NT2/D1 (cell line): ENCODE measurements around the gene OSBP.
"Not testable (repeated sequence)": the region's sequence is repeated elsewhere in the genome, so short reads cannot be mapped to it uniquely, and the experiment has no call there.

Source experiments
- DNase-seq: peaks from one replicate; pipeline ENCODE4 v3.0.0-alpha.2; 2011; ENCODE audit warnings: low read depth, low spot score
- H3K27me3 ChIP-seq: 2 replicates; pipeline ENCODE4 v1.6.0; 2011; ENCODE audit warnings: mild to moderate bottlenecking; ENCODE audit not compliant: insufficient read length, insufficient read depth
- H3K36me3 ChIP-seq: 2 replicates; pipeline ENCODE4 v1.6.1; 2011; ENCODE audit warnings: mild to moderate bottlenecking, low read length, mixed read lengths; ENCODE audit not compliant: insufficient read depth, insufficient read length
- H3K4me1 ChIP-seq: 2 replicates; pipeline ENCODE4 v1.5.1; 2011; ENCODE audit not compliant: insufficient read depth, insufficient read length
- H3K4me3 ChIP-seq: 2 replicates; pipeline ENCODE4 v1.5.1; 2011; ENCODE audit warnings: low read depth; ENCODE audit not compliant: insufficient read length
- H3K9ac ChIP-seq: 2 replicates; pipeline ENCODE4 v1.6.0; 2011; ENCODE audit warnings: low read depth; ENCODE audit not compliant: insufficient read length
- H3K9me3 ChIP-seq: 2 replicates; pipeline ENCODE4 v1.5.1; 2011; ENCODE audit warnings: mild to moderate bottlenecking, low read length; ENCODE audit not compliant: insufficient read depth
- SUZ12 ChIP-seq: IDR thresholded peaks from 2 replicates; pipeline ENCODE4 v1.6.1; 2011; ENCODE audit not compliant: insufficient read length, insufficient read depth; ENCODE audit errors: extremely low read depth
- YY1 ChIP-seq: IDR thresholded peaks from 2 replicates; pipeline ENCODE4 v1.6.1; 2011; ENCODE audit not compliant: insufficient read length, insufficient read depth
- ZNF274 ChIP-seq: IDR thresholded peaks from 2 replicates; pipeline ENCODE4 v1.6.1; 2011; ENCODE audit warnings: mild to moderate bottlenecking, low read depth, low read length

The OSBP gene

GRCh38 chr11:59544869-59545178 is 70.8 kb downstream of the OSBP start:
- H3K9me3 ChIP-seq = no peaks in the 10 kb centered on the region
- TF ChIP-seq YY1 (no peak), ZNF274 (no peak), SUZ12 (no peak)
- no peak for DNase-seq
- no peaks in the 10 kb centered on the region for H3K36me3 ChIP-seq
- no peak overlapping the region for H3K9ac ChIP-seq
- H3K4me1 ChIP-seq = no peaks in the 10 kb centered on the region
- no peak overlapping the region for H3K4me3 ChIP-seq
- H3K27me3 ChIP-seq = no peaks in the 10 kb centered on the region

GRCh38 chr11:59543713-59544112 is 71.9 kb downstream of the OSBP start:
- H3K9ac ChIP-seq, H3K4me3 ChIP-seq, H3K27me3 ChIP-seq, H3K36me3 ChIP-seq, H3K4me1 ChIP-seq, H3K9me3 ChIP-seq, DNase-seq: not testable (repeated sequence)

GRCh38 chr11:59542142-59542810 is 73.3 kb downstream of the OSBP start:
- Histone ChIP-seq H3K9me3 (no peaks in the 10 kb centered on the region), H3K4me3 (no peak overlapping the region), H3K27me3 (no peaks in the 10 kb centered on the region), H3K36me3 (no peaks in the 10 kb centered on the region), H3K4me1 (no peaks in the 10 kb centered on the region), H3K9ac (no peak overlapping the region)
- no peak for TF ChIP-seq YY1
- TF ChIP-seq SUZ12 = no peak
- TF ChIP-seq ZNF274 = no peak
- DNase-seq = no peak

GRCh38 chr11:59534676-59535075 is 80.9 kb downstream of the OSBP start:
- peaks cover 3% of the 10 kb centered on the region for H3K4me1 ChIP-seq
- H3K4me3 ChIP-seq = no peak overlapping the region
- no peaks in the 10 kb centered on the region for H3K27me3 ChIP-seq
- H3K36me3 ChIP-seq = no peaks in the 10 kb centered on the region
- H3K9ac ChIP-seq = no peak overlapping the region
- DNase-seq = no peak
- TF ChIP-seq ZNF274 (no peak), YY1 (no peak), SUZ12 (no peak)
- no peaks in the 10 kb centered on the region for H3K9me3 ChIP-seq

GRCh38 chr11:59532620-59533019 is 83.0 kb downstream of the OSBP start:
- H3K4me3 ChIP-seq = no peak overlapping the region
- no peaks in the 10 kb centered on the region for H3K27me3 ChIP-seq
- TF ChIP-seq YY1 (no peak), SUZ12 (no peak), ZNF274 (no peak)
- no peak for DNase-seq
- H3K4me1 ChIP-seq = peaks cover 3% of the 10 kb centered on the region
- H3K36me3 ChIP-seq = no peaks in the 10 kb centered on the region
- H3K9ac ChIP-seq = no peak overlapping the region
- no peaks in the 10 kb centered on the region for H3K9me3 ChIP-seq

- no peak overlapping the region for H3K9ac ChIP-seq
- H3K9me3 ChIP-seq = no peaks in the 10 kb centered on the region
- TF ChIP-seq SUZ12 = no peak
- TF ChIP-seq ZNF274 = no peak
- no peak for TF ChIP-seq YY1
- H3K4me1 ChIP-seq = no peaks in the 10 kb centered on the region
- no peak for DNase-seq
- H3K27me3 ChIP-seq = no peaks in the 10 kb centered on the region
- no peak overlapping the region for H3K4me3 ChIP-seq
- H3K36me3 ChIP-seq = no peaks in the 10 kb centered on the region
Observed at GRCh38 chr11:59528711-59529110, 86.9 kb downstream of the OSBP start.
